Measurements from ENCODE around the gene CHRNE.
A peak's percentile ranks its signal among the peaks of the same experiment; 100 is the strongest.

Gene CHRNE

DNA sequence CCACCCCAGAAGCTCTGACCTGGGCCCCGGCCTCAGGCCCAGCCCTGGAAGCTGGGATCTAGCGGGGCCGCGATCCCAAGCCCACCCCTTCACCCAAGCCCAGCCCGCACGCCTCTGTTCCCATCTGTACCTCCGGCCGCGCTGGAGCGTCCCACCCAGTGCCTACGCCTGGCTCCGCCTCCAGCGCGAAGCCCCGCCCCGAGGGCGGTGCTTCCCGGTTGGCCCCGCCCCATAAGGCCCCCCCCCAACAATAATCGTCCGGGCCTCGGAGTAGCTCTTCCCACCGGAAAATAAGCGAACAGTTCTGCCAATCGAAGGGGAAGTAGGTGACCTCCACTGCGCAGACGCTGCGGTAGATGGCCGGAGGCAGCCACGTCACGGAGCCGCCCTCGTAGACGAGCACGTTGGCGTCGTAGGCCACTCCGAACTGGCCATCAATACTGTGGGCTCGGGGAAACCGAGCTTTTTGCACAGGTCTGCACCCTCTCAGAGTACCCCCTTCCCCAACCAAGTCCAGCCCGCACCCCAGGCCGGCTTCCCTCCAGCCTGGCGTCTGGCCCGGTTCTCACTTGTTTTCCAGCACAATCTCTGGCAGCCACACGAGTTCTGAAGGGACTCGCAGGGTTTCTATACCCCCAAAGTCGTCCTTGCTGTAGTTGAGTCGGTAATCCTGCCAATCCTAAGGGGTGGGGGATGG, 1.1 kb downstream of the CHRNE start:
- no peak for DNase-seq

- no peak for DNase-seq
These were observed 1.7 kb downstream of the CHRNE start for GRCh38 chr17:4901108-4901647.

DNA sequence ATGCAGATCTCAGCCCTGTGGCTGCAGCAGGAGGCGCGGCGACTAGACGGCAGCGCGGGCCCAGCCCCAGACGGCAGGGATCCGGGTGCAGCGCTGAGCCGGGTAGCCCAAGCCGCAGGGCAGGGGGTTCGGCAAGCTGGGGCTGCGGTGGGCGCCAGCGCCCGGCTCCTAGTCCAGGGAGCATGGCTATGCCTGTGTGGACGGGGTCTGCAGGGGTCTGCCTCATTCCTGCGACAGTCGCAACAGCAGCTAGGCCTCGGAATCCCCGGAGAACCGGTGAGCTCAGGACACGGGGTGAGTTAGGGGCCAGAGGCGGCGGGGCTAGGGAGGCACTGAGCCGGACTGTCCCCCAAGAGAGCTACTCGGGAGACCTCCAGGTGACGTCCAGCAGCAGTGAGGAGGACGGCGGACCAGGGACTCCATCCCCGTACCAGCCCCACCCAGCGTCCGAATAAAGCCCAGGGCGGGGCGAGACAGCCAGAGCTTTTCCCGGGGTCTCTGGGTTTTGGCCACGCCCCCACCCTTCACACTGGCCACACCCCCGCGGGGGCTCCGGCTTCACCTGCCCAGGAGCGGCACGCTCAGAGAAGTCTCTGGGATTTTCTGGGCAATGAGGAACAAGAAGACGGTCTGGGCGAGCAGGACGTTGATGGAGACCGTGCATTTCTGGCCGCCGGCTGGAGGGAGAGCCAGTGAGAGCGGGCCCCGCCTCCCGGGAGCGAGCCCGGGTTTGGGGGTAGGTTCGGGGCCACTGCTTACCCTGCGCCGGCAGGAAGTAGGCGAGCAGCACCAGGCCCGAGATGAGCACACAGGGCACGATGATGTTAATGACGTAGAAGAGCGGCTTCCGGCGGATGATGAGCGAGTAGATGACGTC, 2.4 kb downstream of the CHRNE start:
- DNase-seq = peak; percentile 66

GRCh38 chr17:4899341-4900230, 3.3 kb downstream of the CHRNE start, which contains the start of gene C17orf107:
Gene C17orf107, plus strand, starts transcription at chr17:4899536. Its CDS starts 227 bp downstream, at chr17:4899763.
- peak; percentile 97 for DNase-seq

DNA sequence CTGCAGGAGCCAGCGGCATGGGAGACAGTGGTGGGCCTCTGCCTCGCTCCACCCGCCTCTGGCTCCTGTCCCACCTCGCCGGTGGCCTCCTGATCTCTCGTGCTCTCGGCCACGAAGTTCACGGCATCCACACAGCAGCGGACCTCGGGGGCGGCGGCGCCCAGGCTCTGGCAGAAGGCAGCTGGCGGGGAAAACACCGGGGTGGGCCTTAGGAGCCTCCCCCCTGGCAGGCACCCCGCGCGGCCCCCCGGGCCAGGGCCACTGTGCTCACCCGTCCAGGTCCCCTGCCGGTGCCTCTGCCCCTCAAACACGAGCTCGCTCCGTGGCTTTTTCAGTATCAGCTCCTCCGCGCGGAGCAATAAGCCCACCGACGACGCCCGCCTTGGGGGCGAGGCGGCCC, 4.0 kb downstream of the CHRNE start:
- DNase-seq = no peak

- no peak for DNase-seq
These were observed 4.5 kb downstream of the CHRNE start for GRCh38 chr17:4898351-4898750.

- DNase-seq = no peak
These were observed 5.1 kb downstream of the CHRNE start for GRCh38 chr17:4897785-4898184.

DNA sequence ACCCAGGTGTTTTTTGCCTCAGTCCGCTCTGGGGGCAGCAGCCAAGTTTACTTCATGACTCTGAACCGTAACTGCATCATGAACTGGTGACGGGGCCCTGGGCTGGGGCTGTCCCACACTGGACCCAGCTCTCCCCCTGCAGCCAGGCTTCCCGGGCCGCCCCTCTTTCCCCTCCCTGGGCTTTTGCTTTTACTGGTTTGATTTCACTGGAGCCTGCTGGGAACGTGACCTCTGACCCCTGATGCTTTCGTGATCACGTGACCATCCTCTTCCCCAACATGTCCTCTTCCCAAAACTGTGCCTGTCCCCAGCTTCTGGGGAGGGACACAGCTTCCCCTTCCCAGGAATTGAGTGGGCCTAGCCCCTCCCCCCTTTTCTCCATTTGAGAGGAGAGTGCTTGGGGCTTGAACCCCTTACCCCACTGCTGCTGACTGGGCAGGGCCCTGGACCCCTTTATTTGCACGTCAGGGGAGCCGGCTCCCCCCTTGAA, 5.7 kb downstream of the CHRNE start:
- no peak for DNase-seq

GRCh38 chr17:4896332-4897197, 6.3 kb downstream of the CHRNE start:
- no peak for DNase-seq

GRCh38 chr17:4895657-4896331, 7.1 kb downstream of the CHRNE start:
- DNase-seq = no peak

DNA sequence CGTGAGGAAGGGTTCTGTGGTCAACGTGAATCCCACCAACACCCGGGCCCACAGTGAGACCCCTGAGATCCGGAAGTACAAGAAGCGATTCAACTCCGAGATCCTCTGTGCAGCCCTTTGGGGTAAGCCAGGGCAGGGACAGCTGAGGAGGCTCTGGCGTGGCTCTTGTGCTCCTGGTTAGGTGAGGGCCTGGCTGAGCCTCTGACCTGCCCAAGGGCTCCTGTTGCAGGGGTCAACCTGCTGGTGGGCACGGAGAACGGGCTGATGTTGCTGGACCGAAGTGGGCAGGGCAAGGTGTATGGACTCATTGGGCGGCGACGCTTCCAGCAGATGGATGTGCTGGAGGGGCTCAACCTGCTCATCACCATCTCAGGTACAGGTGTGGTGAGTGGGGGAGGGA, 7.8 kb downstream of the CHRNE start:
- DNase-seq = no peak

DNA sequence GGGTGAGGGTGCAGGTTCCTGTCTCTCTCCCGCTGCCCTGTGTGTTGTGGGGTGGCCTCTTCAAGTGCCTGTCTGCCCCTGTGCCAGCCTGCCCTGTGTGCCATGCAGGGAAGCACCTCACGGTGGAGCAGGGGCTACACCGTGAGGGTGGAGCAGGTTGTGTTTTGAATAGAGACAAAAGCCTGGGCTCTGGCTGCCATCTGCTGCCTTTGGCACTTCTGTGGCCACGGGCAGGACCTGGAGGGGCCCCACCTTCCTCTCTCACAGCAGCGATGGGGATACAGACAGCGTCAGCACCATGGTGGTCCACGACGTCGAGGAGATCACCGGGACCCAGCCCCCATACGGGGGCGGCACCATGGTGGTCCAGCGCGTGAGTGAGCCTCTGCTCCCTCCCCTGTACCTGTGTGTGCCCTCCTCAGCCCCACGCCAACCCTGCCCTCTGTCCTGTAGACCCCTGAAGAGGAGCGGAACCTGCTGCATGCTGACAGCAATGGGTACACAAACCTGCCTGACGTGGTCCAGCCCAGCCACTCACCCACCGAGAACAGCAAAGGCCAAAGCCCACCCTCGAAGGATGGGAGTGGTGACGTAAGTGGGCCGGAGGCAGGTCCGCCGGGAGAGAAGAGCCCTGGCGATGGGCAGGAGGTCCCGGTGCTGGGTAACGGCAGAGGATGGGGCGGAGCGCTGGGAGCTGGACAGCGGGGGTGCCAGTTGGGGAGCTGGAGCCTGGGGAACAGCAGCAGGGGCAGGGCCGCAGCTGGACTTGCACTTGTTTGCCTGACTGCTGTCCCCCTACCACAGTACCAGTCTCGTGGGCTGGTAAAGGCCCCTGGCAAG, 9.0 kb downstream of the CHRNE start:
- DNase-seq = no peak

DNA sequence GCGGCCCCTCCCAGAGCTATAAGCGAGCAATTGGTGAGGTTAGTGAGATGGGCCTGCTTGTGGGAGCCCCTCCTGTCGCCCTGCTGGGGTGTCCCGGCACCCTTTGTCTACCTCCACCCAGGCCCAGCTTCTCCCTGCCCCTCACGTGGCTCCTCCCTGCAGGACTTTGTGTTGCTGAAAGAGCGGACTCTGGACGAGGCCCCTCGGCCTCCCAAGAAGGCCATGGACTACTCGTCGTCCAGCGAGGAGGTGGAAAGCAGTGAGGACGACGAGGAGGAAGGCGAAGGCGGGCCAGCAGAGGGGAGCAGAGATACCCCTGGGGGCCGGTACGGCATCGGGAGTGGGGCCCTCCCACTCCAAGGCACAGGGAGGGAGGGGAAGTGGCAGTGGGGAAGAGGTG, 9.6 kb downstream of the CHRNE start:
- no peak for DNase-seq

DNA sequence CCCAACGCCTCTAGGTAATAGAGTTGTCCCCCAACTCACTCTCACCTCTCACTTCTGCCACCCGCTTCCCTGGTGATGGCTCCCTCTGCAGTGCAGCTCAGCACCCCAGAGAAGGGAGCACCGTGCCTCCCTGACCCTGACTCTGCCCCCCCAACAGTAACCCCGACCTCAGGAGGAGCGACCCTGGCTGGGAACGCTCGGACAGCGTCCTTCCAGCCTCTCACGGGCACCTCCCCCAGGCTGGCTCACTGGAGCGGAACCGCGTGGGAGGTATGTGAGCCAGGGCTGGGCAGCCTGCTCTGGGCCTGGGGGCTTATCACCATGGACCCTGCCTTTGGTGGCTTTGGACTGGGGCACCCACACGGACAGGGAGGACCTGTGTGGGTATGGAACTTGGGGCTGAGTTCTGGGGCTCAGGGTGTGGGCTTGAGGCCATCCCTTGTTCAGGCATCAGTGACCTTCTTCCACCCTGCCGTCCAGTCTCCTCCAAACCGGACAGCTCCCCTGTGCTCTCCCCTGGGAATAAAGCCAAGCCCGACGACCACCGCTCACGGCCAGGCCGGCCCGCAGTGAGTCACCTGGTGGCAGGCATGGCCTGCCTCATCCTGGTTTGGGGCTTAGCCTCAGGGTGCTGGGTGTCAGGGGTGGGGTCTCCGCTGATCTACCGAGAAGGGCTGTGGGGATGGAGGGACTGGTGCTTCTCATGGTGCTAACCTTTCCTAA, 10.2 kb downstream of the CHRNE start:
- no peak for DNase-seq

- DNase-seq = no peak
These were observed 11.2 kb downstream of the CHRNE start for GRCh38 chr17:4891411-4892410.

DNA sequence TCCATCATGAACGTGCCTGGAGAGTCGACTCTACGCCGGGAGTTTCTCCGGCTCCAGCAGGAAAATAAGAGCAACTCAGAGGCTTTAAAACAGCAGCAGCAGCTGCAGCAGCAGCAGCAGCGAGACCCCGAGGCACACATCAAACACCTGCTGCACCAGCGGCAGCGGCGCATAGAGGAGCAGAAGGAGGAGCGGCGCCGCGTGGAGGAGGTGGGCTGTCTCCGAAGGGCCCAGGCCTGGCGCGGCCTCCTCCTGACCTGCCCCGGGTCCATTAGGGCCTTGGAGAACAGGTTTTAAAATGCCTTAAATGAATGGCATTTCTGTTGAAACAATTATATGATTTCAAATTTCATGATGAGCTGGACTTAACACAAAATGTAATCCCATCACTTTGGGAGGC, 15.3 kb downstream of the CHRNE start:
- DNase-seq = no peak

DNA sequence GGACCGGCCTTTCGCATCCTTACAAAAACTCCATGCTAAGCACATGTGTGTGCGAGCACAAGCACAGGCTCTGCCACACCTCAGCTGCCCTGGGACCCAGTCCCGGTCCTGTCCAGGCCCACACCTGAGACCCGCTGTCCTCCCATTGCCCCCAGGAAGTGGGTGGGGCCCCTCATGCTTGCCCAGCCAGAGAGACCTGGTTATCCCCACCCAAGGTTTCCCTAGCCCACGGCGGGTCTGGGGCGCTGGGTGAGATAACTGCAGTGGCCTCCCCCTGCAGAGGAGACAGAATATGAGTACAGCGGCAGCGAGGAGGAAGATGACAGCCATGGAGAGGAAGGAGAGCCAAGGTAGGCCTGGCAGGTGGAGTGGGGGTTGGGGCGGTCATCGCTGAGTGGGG, 16.1 kb downstream of the CHRNE start:
- no peak for DNase-seq

DNA sequence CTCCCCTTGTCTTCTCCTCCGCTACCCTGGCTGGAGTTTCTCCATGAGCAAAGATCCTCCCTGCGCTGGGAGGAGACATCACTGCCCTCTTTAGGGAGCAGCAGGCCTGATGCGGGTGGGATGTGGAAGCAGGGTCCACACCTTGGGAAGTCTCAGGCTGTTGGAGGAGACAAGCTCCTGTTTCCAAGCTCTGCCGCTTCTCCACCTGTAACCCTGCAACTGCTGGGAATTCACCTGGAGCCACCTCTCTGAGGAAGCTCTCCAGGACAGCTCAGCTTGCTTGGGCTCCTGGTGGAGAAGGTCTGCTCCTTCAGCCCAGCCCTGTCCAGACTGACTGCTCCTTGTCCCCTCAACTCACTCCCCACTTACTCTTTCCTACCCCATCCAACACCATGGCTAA, 18.4 kb downstream of the CHRNE start:
- no peak for DNase-seq
